ENCODE results near the gene LSM12.

DNA sequence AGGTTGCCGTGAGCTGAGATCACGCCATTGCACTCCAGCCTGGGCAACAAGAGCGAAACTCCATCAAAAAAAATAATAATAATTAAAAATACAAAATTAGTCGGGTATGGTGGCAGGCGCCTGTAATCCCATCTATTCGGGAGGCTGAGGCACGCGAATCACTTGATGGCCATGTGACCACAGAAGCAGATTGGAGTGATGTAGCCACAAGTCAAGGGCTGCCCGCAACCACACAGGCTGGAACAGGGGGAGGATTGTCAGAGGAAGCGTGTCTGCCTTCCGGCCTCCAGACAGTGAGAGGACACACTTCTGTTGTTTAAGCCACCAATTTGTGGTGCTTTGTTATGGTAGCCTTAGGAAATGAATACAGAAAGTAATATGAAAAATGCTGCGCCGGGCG lies 73.8 kb downstream of the LSM12 start:
- TF ChIP-seq POLR2A (IDR thresholded peaks at IDR 0.05; ENCODE audit: low read depth) (no peak), EP300 (IDR thresholded peaks at IDR 0.05) (no peak)
- TF ChIP-seq, protein P1, sequence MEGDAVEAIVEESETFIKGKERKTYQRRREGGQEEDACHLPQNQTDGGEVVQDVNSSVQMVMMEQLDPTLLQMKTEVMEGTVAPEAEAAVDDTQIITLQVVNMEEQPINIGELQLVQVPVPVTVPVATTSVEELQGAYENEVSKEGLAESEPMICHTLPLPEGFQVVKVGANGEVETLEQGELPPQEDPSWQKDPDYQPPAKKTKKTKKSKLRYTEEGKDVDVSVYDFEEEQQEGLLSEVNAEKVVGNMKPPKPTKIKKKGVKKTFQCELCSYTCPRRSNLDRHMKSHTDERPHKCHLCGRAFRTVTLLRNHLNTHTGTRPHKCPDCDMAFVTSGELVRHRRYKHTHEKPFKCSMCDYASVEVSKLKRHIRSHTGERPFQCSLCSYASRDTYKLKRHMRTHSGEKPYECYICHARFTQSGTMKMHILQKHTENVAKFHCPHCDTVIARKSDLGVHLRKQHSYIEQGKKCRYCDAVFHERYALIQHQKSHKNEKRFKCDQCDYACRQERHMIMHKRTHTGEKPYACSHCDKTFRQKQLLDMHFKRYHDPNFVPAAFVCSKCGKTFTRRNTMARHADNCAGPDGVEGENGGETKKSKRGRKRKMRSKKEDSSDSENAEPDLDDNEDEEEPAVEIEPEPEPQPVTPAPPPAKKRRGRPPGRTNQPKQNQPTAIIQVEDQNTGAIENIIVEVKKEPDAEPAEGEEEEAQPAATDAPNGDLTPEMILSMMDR (IDR thresholded peaks at IDR 0.05): no peak
